HUES48 (cell line): ENCODE data around the gene SLC6A3.

Experiments used
- H3K27ac ChIP-seq: one replicate; pipeline ENCODE4 v1.7.0; 2013; ENCODE audit warnings: low read depth, low read length, inconsistent platforms
- H3K27me3 ChIP-seq: 2 replicates; pipeline ENCODE4 v1.6.1; 2013; ENCODE audit warnings: mild to moderate bottlenecking, low read length; ENCODE audit not compliant: control insufficient read depth, insufficient read depth
- H3K36me3 ChIP-seq: 2 replicates; pipeline ENCODE4 v1.6.1; 2013; ENCODE audit warnings: low read length; ENCODE audit not compliant: control insufficient read depth, insufficient read depth
- H3K4me1 ChIP-seq: 2 replicates; pipeline ENCODE4 v1.6.1; 2013; ENCODE audit warnings: mild to moderate bottlenecking, low read length; ENCODE audit not compliant: control insufficient read depth, insufficient read depth
- H3K4me3 ChIP-seq: 2 replicates; pipeline ENCODE4 v1.5.1; 2013; ENCODE audit warnings: mild to moderate bottlenecking, low read depth, low read length
- H3K9ac ChIP-seq: 2 replicates; pipeline ENCODE4 v1.6.1; 2013; ENCODE audit warnings: mild to moderate bottlenecking, low read depth, low read length, moderate library complexity
- H3K9me3 ChIP-seq: 2 replicates; pipeline ENCODE4 v1.6.1; 2013; ENCODE audit warnings: low read length; ENCODE audit not compliant: control insufficient read depth, insufficient read depth

Gene SLC6A3

GRCh38 chr5:1484730-1485578 is 39.7 kb upstream of the SLC6A3 start:
- H3K9me3 ChIP-seq, result no peaks in the 10 kb centered on the region
- H3K27me3 ChIP-seq, result no peaks in the 10 kb centered on the region
- no peak overlapping the region for H3K4me3 ChIP-seq
- peaks cover 86% of the 10 kb centered on the region for H3K36me3 ChIP-seq
- H3K27ac ChIP-seq, result no peak overlapping the region
- no peaks in the 10 kb centered on the region for H3K4me1 ChIP-seq
- no peak overlapping the region for H3K9ac ChIP-seq

- Histone ChIP-seq H3K27me3 (no peaks in the 10 kb centered on the region), H3K36me3 (peaks cover 81% of the 10 kb centered on the region), H3K27ac (no peak overlapping the region), H3K9ac (no peak overlapping the region), H3K4me1 (no peaks in the 10 kb centered on the region), H3K4me3 (no peak overlapping the region), H3K9me3 (no peaks in the 10 kb centered on the region)
These were observed 38.9 kb upstream of the SLC6A3 start for GRCh38 chr5:1483856-1484729.

GRCh38 chr5:1483064-1483463 is 37.8 kb upstream of the SLC6A3 start:
- Histone ChIP-seq H3K9ac (no peak overlapping the region), H3K36me3 (peaks cover 81% of the 10 kb centered on the region), H3K4me1 (no peaks in the 10 kb centered on the region)

GRCh38 chr5:1481959-1482331 is 36.7 kb upstream of the SLC6A3 start:
- H3K27me3 ChIP-seq, result no peaks in the 10 kb centered on the region
- H3K4me1 ChIP-seq, result no peaks in the 10 kb centered on the region
- H3K36me3 ChIP-seq, result peaks cover 80% of the 10 kb centered on the region
- H3K4me3 ChIP-seq, result no peak overlapping the region
- H3K9ac ChIP-seq, result no peak overlapping the region
- H3K9me3 ChIP-seq, result no peaks in the 10 kb centered on the region
- H3K27ac ChIP-seq, result no peak overlapping the region

More at GRCh38 chr5:1483064-1483463, 37.8 kb upstream of the SLC6A3 start:
- H3K27me3 ChIP-seq, result no peaks in the 10 kb centered on the region
- no peak overlapping the region for H3K4me3 ChIP-seq
- H3K27ac ChIP-seq, result no peak overlapping the region
- H3K9me3 ChIP-seq, result no peaks in the 10 kb centered on the region

- peaks cover 80% of the 10 kb centered on the region for H3K36me3 ChIP-seq
- no peak overlapping the region for H3K9ac ChIP-seq
- no peak overlapping the region for H3K27ac ChIP-seq
- no peaks in the 10 kb centered on the region for H3K27me3 ChIP-seq
- H3K4me1 ChIP-seq, result no peaks in the 10 kb centered on the region
- H3K9me3 ChIP-seq, result no peaks in the 10 kb centered on the region
- H3K4me3 ChIP-seq, result no peak overlapping the region
These were observed 36.2 kb upstream of the SLC6A3 start for GRCh38 chr5:1481266-1481958.

GRCh38 chr5:1480806-1481205 is 35.6 kb upstream of the SLC6A3 start:
- Histone ChIP-seq H3K27ac (no peak overlapping the region), H3K36me3 (peaks cover 80% of the 10 kb centered on the region)

GRCh38 chr5:1480217-1480616 is 35.0 kb upstream of the SLC6A3 start:
- Histone ChIP-seq H3K27ac (no peak overlapping the region), H3K4me3 (no peak overlapping the region), H3K9me3 (no peaks in the 10 kb centered on the region), H3K9ac (no peak overlapping the region), H3K27me3 (no peaks in the 10 kb centered on the region), H3K36me3 (peaks cover 78% of the 10 kb centered on the region), H3K4me1 (no peaks in the 10 kb centered on the region)

More at GRCh38 chr5:1480806-1481205, 35.6 kb upstream of the SLC6A3 start:
- Histone ChIP-seq H3K4me3 (no peak overlapping the region), H3K9me3 (no peaks in the 10 kb centered on the region), H3K4me1 (no peaks in the 10 kb centered on the region), H3K27me3 (no peaks in the 10 kb centered on the region), H3K9ac (no peak overlapping the region)

GRCh38 chr5:1479581-1480188 is 34.4 kb upstream of the SLC6A3 start:
- Histone ChIP-seq H3K27ac (no peak overlapping the region), H3K4me1 (no peaks in the 10 kb centered on the region), H3K27me3 (no peaks in the 10 kb centered on the region), H3K9me3 (no peaks in the 10 kb centered on the region), H3K9ac (no peak overlapping the region), H3K4me3 (no peak overlapping the region), H3K36me3 (peaks cover 78% of the 10 kb centered on the region)

- Histone ChIP-seq H3K36me3 (peaks cover 80% of the 10 kb centered on the region), H3K9me3 (no peaks in the 10 kb centered on the region), H3K27ac (no peak overlapping the region), H3K27me3 (no peaks in the 10 kb centered on the region), H3K4me3 (no peak overlapping the region), H3K4me1 (no peaks in the 10 kb centered on the region), H3K9ac (no peak overlapping the region)
These were observed 33.8 kb upstream of the SLC6A3 start for GRCh38 chr5:1479066-1479465.

- H3K4me3 ChIP-seq, result no peak overlapping the region
- no peaks in the 10 kb centered on the region for H3K9me3 ChIP-seq
- no peaks in the 10 kb centered on the region for H3K4me1 ChIP-seq
- no peaks in the 10 kb centered on the region for H3K27me3 ChIP-seq
- no peak overlapping the region for H3K9ac ChIP-seq
- H3K27ac ChIP-seq, result no peak overlapping the region
- H3K36me3 ChIP-seq, result peaks cover 80% of the 10 kb centered on the region
These were observed 33.2 kb upstream of the SLC6A3 start for GRCh38 chr5:1478271-1479035.
